NOMO-1 treated with dmso at 0.1 percent for 144 hours (cell line): ENCODE results near the gene ACSL4.
A peak's percentile ranks its signal among the peaks of the same experiment; 100 is the strongest.
"Not testable (repeated sequence)": the region's sequence is repeated elsewhere in the genome, so short reads cannot be mapped to it uniquely, and the experiment has no call there.

Experiments
- DNase-seq: peaks from one replicate; lab custom pipeline; 2025; ENCODE audit not compliant: unreplicated experiment; lab: John Stamatoyannopoulos, UW

Gene ACSL4

DNA sequence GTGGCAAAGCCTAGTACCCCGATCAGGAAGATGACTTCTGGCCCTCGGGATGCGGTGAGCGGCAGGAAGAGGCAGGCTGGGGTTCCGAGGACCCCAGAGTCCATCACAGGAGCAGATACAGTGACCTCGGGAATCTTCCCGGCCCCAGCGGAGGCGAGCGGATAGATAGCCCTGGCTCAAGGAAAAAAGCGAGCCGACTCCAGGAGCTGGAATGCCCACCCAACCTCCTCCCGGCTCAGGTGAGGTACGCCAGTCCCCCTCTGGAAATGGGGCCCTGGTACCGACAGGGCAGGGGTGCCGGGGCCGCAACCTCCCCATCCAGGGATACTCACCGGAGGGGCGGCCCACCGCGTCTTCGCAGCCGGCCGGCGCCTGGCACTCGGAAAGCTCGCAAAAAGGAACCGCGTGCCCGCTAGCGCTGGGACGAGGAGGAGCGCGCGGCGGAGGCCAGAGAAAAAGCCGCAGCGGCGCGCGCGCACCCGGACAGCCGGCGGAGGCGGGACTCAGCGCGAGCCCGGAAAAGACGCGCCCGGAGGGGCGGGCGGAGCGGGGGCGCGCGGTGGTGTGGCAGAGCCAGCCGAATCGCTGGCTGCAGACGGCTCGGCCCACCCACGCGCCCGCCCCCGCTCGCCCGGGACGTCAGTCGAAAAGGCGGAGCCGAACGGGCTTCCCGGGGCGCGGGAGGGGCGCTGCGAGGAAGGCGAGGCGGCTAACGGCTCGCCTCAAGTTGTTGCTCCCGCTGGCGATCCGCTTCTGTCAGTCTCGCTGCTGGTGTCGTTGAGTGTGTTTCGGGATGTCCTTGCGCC lies at the start of gene ACSL4:
Gene ACSL4, minus strand, starts transcription at position 451 of the 806 bp plus-strand sequence. CDS start 49,894 bp downstream, outside the sequence.
- DNase-seq: peak; percentile 72

DNA sequence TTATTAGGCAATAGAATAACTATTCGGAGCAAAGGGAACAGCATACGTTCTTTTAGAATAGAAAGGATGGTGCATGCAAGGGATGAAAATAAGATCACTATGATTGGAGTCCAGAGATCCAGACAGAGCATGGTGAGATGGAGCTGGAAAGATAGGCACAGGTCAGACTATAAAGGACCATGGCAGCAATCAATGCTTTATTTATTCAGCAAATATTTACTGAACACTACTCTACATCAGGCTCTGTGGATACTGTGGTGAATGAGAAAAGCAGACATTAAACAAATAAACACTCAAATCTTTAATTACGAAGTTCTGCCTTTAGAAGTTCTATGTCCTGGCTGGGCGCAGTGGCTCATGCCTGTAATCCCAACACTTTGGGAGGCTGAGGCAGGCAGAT lies 44.7 kb upstream of the ACSL4 start:
- no peak for DNase-seq

DNA sequence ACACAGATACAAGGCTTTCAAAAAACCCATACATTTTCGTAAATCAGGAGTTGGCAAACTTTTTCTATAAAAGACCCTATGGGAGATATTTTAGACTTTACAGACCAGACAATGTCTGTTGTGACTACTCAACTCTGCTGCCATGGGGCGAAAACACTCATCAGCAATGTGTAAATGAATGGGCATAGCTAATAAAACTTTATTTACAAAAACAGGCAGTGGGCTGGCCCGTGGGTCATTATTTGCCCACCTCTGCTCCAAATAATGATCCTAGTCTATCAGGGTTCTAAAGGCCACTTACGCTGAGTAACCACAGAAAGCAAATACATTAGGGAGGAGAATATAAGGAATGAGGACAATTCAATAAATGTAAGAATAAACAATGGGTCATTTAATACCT lies 43.9 kb upstream of the ACSL4 start:
- DNase-seq: no peak

DNA sequence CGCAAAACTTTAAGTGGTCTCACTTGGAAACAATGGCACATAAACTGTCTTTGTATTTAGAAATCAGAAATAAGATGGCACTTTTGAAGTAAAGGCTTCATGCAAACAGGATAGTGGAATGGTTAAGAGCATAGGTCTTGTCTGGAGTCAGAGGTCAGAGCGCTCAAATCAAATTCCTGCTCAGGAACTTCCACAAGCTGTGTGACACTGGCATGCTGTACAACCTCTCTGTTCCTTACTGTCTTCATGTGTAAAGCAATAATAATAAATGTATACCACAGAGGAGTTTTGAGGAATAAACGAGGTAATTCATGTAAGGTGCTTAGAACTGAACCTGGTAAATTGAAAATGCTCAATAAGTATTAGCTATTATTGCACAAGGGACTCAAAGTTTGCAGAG lies 43.4 kb upstream of the ACSL4 start:
- DNase-seq: no peak

DNA sequence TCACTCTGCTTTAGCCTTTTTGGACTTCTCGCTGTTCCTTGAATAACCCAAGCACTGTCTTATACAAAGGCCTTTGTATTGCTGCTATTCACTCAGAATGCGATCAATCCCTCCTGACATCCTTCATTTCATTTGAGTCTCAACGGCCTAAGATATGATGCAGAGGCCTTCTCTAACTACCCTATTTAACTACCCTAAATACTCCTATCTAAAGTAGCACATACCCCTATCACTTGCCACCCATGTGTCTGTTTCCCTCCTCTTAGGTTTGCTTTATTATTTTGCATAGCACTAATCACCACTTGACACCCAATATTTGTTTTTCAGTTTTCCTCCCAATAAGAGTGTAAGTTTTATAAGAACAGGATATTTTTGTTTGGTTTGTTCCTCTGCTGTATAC lies 42.3 kb upstream of the ACSL4 start:
- no peak for DNase-seq

DNA sequence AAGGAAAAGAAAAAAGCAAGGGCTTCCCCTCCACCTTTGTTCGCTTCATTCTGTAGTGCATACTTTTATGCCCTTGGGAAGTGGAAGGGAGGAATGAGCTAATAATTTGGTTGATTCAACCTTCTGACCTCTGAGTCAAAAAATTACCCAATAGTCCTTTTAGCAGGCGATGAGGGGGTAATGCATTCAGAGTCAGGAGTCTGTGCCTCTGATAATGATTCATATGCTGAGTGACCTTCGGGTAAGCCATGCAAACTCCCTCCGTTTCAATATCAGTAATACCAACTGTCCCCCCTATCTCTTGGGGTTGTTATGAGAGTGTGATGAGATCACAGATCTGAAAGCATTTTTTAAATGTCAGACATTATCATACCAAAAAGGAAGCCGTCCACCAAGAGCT lies 41.6 kb upstream of the ACSL4 start:
- DNase-seq: no peak

DNA sequence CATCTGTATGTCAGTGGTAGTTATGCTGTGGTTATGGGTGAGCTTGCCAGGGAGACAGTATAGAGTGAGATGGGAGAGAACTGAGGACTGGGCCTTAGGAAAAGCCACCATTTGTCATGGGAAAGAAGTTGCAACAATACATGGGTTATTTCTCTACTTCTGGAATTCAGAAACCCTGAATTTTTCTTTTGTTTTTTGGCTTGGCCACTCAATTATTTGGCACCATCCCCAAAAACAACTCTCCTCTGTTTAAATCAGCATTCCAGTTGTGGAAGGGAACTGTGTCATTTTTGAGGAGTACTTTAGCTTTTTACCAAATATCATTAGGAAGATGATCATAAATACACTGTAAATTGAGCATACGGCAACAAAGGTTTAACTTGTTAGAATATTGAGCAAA lies 41.1 kb upstream of the ACSL4 start:
- DNase-seq: no peak

DNA sequence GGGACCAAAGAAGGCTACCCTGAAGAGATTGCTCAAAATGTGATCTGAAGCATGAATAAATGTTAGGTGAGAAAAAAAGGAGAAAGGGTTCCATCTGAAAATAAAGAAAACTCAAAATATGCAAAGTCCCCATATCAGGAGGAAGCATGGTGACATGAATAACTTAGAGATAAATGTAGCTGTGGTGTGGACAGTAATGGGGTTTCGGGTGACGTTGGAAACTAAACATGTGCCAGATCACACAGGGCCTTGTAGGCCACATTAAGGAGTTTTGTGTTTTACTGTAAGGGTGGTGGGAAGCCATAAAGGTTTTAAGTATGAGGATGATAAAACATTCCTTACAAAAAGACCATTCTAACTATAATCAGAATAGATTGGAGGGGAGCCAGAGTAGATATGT lies 40.3 kb upstream of the ACSL4 start:
- DNase-seq: no peak

DNA sequence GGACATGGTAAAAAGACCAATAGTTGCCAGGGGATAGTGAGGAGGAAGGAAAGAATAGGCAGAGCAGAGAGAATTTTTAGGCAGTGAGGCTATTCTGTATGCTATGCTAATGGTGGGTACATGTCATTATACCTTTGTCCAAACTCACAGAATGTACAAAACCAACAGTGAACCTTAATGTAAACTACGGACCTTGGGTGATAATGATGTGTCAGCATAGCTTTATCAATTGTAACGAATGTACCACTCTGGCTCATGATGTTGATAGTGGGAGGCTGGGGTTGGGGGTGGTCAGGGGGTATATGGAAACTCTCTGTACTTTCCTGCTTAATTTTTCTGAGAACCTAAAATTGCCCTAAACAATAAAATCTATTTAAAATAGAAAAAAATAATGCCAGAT lies 37.7 kb upstream of the ACSL4 start:
- DNase-seq: no peak

DNA sequence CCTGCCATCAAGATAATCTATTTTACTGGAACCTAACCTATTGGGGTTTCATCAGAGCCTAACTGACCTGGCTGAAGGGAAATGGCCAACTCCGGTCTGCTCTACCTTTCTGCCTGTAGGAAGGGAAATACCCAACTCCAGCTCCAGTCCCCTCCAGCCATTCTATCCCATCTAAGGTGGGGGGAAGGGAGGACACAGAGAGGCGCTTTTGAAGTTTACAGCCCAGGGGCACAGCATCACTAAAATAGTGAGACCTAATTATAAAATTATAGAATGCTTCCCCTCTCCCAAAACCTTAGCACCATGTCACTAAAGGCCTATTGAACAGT lies 27.8 kb upstream of the ACSL4 start:
- no peak for DNase-seq

DNA sequence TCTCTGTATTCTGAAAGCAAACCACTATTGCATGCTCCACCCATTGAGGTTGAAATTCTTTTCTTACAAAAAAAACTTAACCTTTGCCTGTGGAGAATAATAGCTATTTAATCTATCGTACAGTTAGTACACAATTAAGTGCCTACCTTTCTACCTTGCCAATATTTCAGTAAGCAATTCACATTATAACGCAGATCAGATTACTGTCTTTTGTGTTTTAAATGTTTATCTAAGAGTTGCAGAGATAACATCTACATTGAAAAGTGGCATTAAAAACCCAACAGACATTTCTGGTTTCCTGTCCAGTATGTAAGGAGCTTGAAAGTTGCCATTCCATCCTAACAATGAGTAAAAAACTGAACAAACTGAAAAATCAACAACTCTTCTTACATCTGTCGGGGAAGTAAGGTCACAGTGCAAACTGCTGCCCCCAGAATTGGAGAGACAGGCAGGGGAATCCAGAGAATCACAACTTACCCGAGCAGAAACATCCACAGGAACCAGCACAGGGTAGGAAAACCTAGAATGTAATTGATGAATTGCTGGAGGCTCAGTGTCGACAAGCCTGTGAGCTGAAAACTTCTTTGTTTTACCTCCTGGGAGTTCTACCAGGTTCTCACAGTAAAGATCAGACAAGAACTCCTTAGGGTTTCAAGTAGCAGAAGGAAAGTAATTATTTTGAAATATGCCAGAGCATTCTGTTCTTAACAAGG lies 27.3 kb upstream of the ACSL4 start:
- no peak for DNase-seq

DNA sequence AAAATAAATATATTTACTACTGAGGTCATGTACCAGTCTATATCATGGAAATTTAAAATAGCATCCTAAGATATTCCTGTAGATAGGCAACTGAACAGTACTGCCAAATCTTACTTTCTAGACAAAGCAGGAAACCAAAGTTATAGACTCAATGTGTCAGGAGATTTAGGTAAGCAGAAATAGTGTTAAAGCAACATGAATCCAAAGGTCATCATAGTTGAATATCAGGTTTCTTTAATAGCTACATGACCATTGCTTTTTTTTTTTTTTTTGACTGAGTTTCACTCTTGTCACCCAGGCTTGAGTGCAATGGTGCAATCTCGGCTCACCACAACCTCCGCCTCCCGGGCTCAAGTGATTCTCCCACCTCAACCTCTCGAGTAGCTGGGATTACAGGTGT lies 20.2 kb upstream of the ACSL4 start:
- no peak for DNase-seq

DNA sequence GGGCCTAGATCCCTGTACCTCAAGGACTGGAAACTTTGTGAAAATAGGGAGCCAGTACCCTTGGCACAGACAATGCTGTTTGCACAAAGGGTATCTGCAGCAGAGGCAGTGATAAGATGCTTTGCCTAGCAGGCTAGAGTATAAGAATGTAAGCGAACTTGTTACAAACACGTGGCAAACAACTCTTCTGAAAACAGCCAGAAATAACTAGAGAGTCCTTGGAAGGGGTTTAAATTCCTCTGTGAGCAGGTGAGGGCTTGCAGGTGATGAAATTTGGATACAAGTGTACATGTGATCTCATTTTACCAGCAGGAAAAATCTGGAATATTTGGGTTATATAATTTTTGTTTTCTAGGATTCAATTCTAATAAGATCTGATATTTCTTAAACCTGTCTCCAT lies 18.6 kb upstream of the ACSL4 start:
- no peak for DNase-seq

DNA sequence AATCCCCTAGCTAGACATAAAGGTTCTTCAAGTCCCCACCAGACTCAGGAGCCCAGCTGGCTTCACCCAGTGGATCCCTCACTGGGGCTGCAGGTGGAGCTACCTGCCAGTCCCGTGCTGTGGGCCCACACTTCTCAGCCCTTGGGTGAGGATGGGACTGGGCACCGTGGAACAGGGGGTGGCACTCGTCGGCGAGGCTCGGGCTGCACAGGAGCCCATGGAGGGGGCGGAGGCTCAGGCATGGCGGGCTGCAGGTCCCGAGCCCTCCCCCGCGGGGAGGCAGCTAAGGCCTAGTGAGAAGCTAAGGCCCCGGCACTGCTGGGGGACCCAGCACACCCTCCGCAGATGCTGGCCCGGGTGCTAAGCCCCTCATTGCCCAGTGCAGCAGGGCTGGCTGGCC lies 16.1 kb upstream of the ACSL4 start:
- no peak for DNase-seq

DNA sequence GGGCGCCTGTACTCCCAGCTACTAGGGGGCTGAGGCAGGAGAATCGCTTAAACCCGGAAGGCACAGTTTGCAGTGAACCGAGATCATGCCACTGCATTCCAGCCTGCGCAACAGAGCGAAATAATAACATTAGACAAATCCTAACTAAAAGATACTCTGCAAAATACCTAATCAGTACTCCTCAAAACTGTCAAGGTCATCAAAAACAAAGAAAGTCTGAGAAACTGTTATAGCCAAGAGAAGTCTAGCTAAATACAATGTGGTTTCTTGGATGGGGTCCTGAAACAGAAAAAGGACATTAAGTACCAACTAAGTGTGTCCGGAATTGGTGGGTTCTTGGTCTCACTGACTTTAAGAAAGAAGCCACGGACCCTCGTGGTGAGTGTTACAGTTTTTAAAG lies 14.6 kb upstream of the ACSL4 start:
- DNase-seq: no peak

DNA sequence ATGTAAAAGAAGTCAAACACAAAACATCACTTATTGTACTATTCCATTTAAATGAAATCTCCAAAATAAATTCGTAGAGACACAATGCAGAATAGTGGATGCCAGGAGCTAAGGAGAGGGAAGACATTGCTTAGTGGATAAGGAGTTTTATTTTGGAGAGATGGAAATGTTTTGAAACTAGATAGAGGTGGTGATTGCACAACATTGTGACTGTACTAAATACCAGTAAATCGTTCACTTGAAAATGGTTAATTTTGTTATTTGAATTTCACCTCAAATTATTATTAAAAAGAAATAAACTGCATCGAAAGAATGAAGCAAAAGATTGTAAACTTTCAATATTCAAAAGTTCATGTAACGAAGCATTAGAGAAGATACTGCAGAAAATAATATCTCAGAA lies 9.7 kb upstream of the ACSL4 start:
- no peak for DNase-seq

DNA sequence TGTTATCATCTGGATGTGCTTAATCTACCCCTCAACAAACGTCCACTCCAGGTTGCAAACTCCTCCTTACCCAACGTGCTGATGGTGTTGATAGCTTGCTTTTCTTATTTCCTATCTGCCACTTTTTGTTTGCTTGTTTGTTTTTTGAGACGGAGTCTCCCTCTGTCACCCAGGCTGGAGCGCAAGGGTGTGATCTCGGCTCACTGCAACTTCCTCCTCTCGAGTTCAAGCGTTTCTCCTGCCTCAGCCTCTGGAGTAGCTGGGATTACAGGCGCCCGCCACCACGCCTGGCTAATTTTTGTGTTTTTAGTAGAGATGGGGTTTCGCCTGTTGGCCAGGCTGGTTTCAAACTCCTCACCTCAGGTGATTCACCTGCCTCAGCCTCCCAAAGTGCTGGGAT lies 7.8 kb upstream of the ACSL4 start:
- DNase-seq: not testable (repeated sequence)

DNA sequence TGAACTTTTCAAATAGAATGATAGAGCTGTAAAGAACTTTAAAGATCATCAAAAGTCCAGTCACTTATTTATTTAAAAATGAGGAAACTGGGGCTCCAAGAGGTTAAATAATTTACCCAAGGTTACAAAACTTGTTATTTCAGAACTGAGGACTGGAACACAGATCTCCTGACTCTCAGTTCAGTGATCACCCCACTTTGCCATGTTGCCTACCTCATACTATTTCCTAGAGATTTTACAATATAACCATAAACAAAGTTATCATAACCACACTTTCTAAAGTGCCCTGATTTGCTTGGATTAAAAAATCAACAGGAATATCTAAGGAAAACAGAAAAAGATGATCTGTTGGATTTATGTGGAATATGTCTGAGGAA lies 7.4 kb upstream of the ACSL4 start:
- DNase-seq: no peak

DNA sequence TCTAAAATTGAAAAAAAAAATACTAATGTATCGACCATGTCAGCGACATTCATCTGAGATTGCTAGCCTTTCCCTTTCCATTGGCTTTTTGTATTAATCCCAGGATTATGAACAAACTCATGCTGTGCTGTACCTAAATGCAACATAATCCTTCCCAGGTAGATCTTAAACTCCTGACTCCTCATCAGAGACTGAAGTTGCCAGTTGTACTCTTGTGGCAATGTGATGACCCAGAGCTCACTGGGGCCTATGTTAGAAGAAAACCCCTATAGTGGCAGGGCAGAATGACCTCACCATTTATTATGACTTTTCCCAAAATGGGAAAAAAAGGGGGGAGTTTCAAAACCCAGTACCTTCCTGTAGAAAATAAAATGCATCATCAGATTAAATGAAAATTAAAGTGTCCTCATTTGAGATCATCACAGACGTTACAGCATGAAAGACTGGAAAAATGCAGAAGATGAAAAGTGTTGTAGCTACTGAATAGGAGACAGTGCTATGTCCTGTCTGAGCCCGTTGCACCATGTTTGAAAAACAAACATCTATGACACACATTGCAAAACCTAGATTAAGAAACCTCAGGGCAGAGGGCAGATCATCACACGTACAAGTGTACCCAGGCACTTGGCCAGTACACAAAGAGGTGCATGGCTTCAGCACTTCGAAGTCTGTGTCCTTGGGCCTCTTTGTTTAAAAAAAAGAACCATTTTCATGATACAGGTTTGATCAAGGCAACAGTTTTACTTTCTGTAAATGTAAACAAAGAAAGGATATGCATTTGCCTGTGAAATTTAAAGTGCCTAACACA lies 6.8 kb upstream of the ACSL4 start:
- peak; percentile 44 for DNase-seq

DNA sequence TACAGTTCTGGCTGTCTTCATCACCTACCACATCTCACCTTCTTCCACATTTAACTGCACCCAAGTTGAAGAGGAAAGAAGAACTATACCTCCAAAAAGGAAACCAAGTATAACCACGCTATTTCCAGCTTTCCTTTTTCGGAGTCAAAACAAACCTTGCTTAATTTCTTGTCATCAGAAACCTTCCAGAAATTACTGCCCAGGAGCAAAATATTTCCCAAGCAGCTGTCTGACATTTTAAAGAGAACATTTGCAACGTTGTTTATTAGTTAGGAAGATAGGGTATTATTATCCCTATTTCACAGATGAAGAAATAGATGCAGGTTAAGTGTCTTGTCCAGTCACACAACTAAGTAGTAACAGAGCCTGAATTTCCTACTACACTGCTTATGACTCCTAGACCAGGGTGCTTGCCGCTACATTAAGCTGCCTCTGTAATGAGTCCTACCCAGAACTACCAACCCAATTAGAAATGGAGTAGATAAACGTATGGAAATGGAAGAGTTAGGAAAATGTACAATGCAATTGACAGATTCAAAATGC lies 2.2 kb upstream of the ACSL4 start:
- no peak for DNase-seq

DNA sequence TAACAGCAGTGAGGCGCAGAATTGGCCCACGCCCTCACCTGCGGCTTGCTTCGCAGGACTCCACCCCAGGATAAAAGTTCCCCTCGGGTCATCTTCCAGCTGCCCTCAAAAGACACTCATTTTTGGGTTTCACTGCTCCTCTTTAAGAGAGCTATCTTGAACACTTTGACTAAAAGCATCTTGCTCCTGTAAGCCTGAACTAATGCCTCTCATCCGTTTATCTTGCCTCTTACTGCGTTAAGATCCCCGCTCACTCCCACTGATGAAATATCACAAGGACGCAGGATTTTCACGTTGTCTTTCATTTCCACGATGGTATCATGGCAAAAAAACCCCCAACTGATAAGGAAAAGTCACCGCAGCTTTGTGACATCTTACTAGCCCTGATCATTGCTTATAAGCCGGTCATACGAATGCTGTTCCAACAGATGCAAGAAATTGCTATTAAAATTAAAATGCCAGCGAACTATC lies 591 bp upstream of the ACSL4 start:
- no peak for DNase-seq
